Melanocyte of skin (primary cell): ENCODE data around the gene PCDH9. TPM values are rescaled to one million over a fixed set of nuclear protein-coding genes. Genes with fewer than 3 reads are reported as not detected.

Experiments used
- small RNA-seq, 2 donors: library from RNA; depleted of rRNA; stranded (forward); fragments of <200 nt; gene quantifications; one replicate each; pipeline ENCODE3, GENCODE V24; 2012
- total RNA-seq, 2 donors: library from RNA; depleted of rRNA; stranded (reverse); fragments of >200 nt; gene quantifications; 2 replicates each; pipeline ENCODE4 v1.2.3, GENCODE V29; 2012

PCDH9 gene
- total RNA-seq: 1 to 10 TPM; 2.0 to 2.4 TPM

GRCh38 chr13:67229481-67230403 is at the start of gene PCDH9:
TSS of gene PCDH9 (minus strand) at chr13:67230336. CDS start at chr13:67228440, 1,896 bp downstream.

Small RNA genes lying within 50 kb of the gene (small RNA-seq; reads per million reads assigned to genes)
- gene RNU7-87P: 0 reads per million in 2 donors
